Head of caudate nucleus (tissue), 42 donors: ENCODE results near the gene PCDHA11.
"Not testable (repeated sequence)": the region's sequence is repeated elsewhere in the genome, so short reads cannot be mapped to it uniquely, and the experiment has no call there.

Experiments used
- DNase-seq, 42 donors: peaks; one replicate each; pipeline versions ENCODE4 v3.0.0 to v3.0.0-alpha.2; 2020 to 2021; ENCODE audit warnings: mixed read lengths in 7 of 42
- intact Hi-C: fragments of 100-400 bp; cut with DNase I; formaldehyde crosslinking; loops from one replicate; pipeline ENCODE4 v1.15.0; 2022

The PCDHA11 gene

GRCh38 chr5:140848139-140849102, 20.3 kb upstream of the PCDHA11 start, which contains the start of gene PCDHA9:
Gene PCDHA9 (plus strand): TSS chr5:140848382. CDS start chr5:140848496, 114 bp downstream.
- intact Hi-C loops, DNase-seq: not testable (repeated sequence)

- intact Hi-C loops, DNase-seq: not testable (repeated sequence)
Measured at GRCh38 chr5:140849831-140850634, 18.7 kb upstream of the PCDHA11 start.

- DNase-seq = peak in 9 of 42 donors; percentile 20 to 48 (median 38)
- intact Hi-C loops = no loop called here
Measured at GRCh38 chr5:140855772-140856674, 12.7 kb upstream of the PCDHA11 start, which contains the start of gene PCDHA10. Gene PCDHA10 (plus strand): TSS chr5:140855897. CDS start chr5:140856049, 152 bp downstream.

GRCh38 chr5:140857177-140857986, 11.4 kb upstream of the PCDHA11 start:
- no peak for DNase-seq
- intact Hi-C loops = no loop called here

- no peak for DNase-seq
- intact Hi-C loops = no loop called here
Measured at GRCh38 chr5:140857987-140858240, 10.8 kb upstream of the PCDHA11 start.

- intact Hi-C loops = no loop called here
- DNase-seq = no peak
Measured at GRCh38 chr5:140862441-140863295, 6.1 kb upstream of the PCDHA11 start.

GRCh38 chr5:140869555-140869886, 764 bp downstream of the PCDHA11 start:
- DNase-seq = no peak
- intact Hi-C loops = loop anchor here (5.0 kb wide), 1 partner anchor 173 kb away; no protein-coding TSS in a partner anchor

GRCh38 chr5:140870221-140871201, 1.8 kb downstream of the PCDHA11 start:
- intact Hi-C loops = no loop called here
- no peak for DNase-seq

- intact Hi-C loops = no loop called here
- no peak for DNase-seq
Measured at GRCh38 chr5:140875085-140876065, 6.6 kb downstream of the PCDHA11 start, which contains the start of gene PCDHA12. Gene PCDHA12 (plus strand): TSS chr5:140875308. CDS start chr5:140875473, 165 bp downstream.

- intact Hi-C loops, DNase-seq: not testable (repeated sequence)
Measured at GRCh38 chr5:140876541-140877261, 7.9 kb downstream of the PCDHA11 start.

GRCh38 chr5:140877262-140877581, 8.5 kb downstream of the PCDHA11 start:
- intact Hi-C loops = no loop called here
- no peak for DNase-seq

GRCh38 chr5:140881889-140882590, 13.3 kb downstream of the PCDHA11 start, which contains the start of gene PCDHA13:
Gene PCDHA13 (plus strand): TSS chr5:140882124. CDS start chr5:140882269, 145 bp downstream.
- DNase-seq = peak in 6 of 42 donors; percentile 29 to 70 (median 44)
- intact Hi-C loops = loop anchor here (5.0 kb wide), 1 partner anchor 160 kb away; no protein-coding TSS in a partner anchor

GRCh38 chr5:140882591-140882899, 13.8 kb downstream of the PCDHA11 start:
- peak in 16 of 42 donors; percentile 4 to 79 (median 31) for DNase-seq
- intact Hi-C loops = loop anchor here (5.0 kb wide), 1 partner anchor 160 kb away; no protein-coding TSS in a partner anchor
